Measurements from ENCODE around the gene ZNF444. TPM values are rescaled to one million over a fixed set of nuclear protein-coding genes. Genes with fewer than 3 reads are reported as not detected.

ZNF444 gene
- polyA plus RNA-seq, 1 donor (not counting 4 experiments of a cell fraction or from before 2014, with no cell fraction given): 9.1 TPM

DNA sequence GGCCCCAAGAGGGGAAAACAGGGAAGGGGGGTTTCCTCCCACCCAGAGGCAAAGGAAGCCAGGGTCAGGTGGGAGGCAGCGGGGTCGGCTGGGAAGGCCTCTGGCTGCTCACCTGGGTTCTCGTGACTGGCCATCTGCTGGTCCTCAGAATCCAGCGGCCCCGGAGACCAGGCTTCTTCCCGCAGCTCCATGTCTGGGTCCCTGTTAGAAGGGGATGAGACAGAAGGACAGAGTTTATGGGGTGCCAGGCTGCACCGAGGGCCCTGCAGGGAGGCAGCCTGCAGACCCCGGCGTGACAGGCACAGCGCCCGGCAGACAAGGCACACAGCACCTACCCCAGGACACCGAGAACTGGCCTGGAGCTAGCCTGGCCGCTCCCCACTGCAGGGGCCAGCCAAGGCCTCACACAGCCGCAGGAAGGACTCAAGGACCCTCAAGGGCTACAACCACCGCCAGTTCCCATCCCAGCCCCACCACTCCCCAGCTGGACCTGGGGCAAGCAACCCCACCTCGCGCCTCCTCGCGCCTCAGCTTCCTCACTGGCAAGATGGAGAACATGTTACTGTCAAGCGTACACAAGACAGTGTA, 38.0 kb upstream of the ZNF444 start:
- Histone ChIP-seq H3K9me1 (ENCODE audit: control insufficient read depth, extremely low read depth, insufficient read depth, low read length) (no peaks in the 10 kb centered on the region), H3K36me3 (ENCODE audit: control insufficient read depth in 2 of 2, extremely low read depth in 1 of 2, insufficient read depth in 2 of 2, low read length in 2 of 2) (peaks cover 8 to 19% of the 10 kb centered on the region in 2 experiments), H3K9me3 (ENCODE audit: control insufficient read depth, low read depth, low read length) (no peaks in the 10 kb centered on the region), H3K9ac (ENCODE audit: control insufficient read depth, extremely low read depth, insufficient read depth, low read length) (no peak overlapping the region), H2AFZ (ENCODE audit: control insufficient read depth, low read length) (no peak overlapping the region), H3K4me3 (ENCODE audit: control insufficient read depth in 2 of 3, extremely low read depth in 1 of 3, insufficient read depth in 2 of 3, low read depth in 1 of 3, low read length in 3 of 3) (no peak overlapping the region), H3K27ac (ENCODE audit: control insufficient read depth, insufficient read depth, low read length) (no peak overlapping the region), H3K27me3 (ENCODE audit: control insufficient read depth, extremely low read depth, insufficient read depth, low read length) (no peaks in the 10 kb centered on the region), H3K4me2 (ENCODE audit: control insufficient read depth, extremely low read depth, insufficient read depth, low read depth, low read length) (no peak overlapping the region), H3K4me1 (ENCODE audit: control insufficient read depth, extremely low read depth, insufficient read depth, low read length) (peaks cover 3% of the 10 kb centered on the region), H4K20me1 (ENCODE audit: control insufficient read depth, extremely low read depth, insufficient read depth, low read length) (peaks cover 17% of the 10 kb centered on the region), H3K79me2 (ENCODE audit: control insufficient read depth, insufficient read depth, low read length) (peaks cover 76% of the 10 kb centered on the region)
- DNase-seq (ENCODE audit: low read depth, low spot score) (no peak), FAIRE-seq (no peak)
- TF ChIP-seq EZH2 (IDR thresholded peaks at IDR 0.05; ENCODE audit: low read length): no peak
- TF ChIP-seq, protein P1, sequence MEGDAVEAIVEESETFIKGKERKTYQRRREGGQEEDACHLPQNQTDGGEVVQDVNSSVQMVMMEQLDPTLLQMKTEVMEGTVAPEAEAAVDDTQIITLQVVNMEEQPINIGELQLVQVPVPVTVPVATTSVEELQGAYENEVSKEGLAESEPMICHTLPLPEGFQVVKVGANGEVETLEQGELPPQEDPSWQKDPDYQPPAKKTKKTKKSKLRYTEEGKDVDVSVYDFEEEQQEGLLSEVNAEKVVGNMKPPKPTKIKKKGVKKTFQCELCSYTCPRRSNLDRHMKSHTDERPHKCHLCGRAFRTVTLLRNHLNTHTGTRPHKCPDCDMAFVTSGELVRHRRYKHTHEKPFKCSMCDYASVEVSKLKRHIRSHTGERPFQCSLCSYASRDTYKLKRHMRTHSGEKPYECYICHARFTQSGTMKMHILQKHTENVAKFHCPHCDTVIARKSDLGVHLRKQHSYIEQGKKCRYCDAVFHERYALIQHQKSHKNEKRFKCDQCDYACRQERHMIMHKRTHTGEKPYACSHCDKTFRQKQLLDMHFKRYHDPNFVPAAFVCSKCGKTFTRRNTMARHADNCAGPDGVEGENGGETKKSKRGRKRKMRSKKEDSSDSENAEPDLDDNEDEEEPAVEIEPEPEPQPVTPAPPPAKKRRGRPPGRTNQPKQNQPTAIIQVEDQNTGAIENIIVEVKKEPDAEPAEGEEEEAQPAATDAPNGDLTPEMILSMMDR (optimal IDR thresholded peaks at IDR 0.05 in 1 of 3, IDR thresholded peaks at IDR 0.05 in 1 of 3, conservative IDR thresholded peaks at IDR 0.05 in 1 of 3; ENCODE audit: extremely low read depth in 1 of 3, insufficient read depth in 2 of 3, low read length in 3 of 3): no peak
- dilution Hi-C loops (cut with MboI; ENCODE audit: extremely low pct_ligation_motif_present, low sequenced_read_pairs): no loop called here

DNA sequence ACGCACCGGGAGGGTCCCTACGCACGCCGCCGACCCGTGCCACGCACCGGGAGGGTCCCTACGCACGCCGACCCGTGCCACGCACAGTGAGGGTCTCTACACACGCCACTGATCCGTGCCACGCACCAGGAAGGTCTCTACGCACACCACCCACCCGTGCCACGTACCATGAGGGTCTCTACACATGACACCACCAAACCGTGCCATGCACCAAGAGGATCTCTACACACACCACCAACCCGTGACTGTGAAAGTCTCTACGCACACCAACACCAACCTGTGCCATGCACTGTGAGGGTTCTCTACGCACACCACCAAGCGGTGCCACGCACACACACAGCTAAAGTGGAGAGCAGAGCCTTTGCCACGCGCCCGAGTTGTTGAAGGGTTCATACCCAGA, 36.7 kb upstream of the ZNF444 start:
- H4K20me1 ChIP-seq (ENCODE audit: control insufficient read depth, extremely low read depth, insufficient read depth, low read length): peaks cover 27% of the 10 kb centered on the region
- H3K79me2 ChIP-seq (ENCODE audit: control insufficient read depth, insufficient read depth, low read length): peaks cover 81% of the 10 kb centered on the region
- peaks cover 15% of the 10 kb centered on the region for H3K4me1 ChIP-seq (ENCODE audit: control insufficient read depth, extremely low read depth, insufficient read depth, low read length)
- TF ChIP-seq EZH2 (IDR thresholded peaks at IDR 0.05; ENCODE audit: low read length): no peak
- TF ChIP-seq, protein P1 (optimal IDR thresholded peaks at IDR 0.05 in 1 of 3, IDR thresholded peaks at IDR 0.05 in 1 of 3, conservative IDR thresholded peaks at IDR 0.05 in 1 of 3; ENCODE audit: extremely low read depth in 1 of 3, insufficient read depth in 2 of 3, low read length in 3 of 3): no peak
- H3K36me3 ChIP-seq (ENCODE audit: control insufficient read depth in 2 of 2, extremely low read depth in 1 of 2, insufficient read depth in 2 of 2, low read length in 2 of 2): peaks cover 12 to 17% of the 10 kb centered on the region in 2 experiments
- DNase-seq (ENCODE audit: low read depth, low spot score) (no peak), FAIRE-seq (no peak)
- dilution Hi-C loops (cut with MboI; ENCODE audit: extremely low pct_ligation_motif_present, low sequenced_read_pairs): no loop called here
- H3K27ac ChIP-seq (ENCODE audit: control insufficient read depth, insufficient read depth, low read length): no peak overlapping the region
- H3K9me1 ChIP-seq (ENCODE audit: control insufficient read depth, extremely low read depth, insufficient read depth, low read length): no peaks in the 10 kb centered on the region
- H3K4me2 ChIP-seq (ENCODE audit: control insufficient read depth, extremely low read depth, insufficient read depth, low read depth, low read length): no peak overlapping the region
- H3K9ac ChIP-seq (ENCODE audit: control insufficient read depth, extremely low read depth, insufficient read depth, low read length): no peak overlapping the region
- H3K9me3 ChIP-seq (ENCODE audit: control insufficient read depth, low read depth, low read length): no peaks in the 10 kb centered on the region
- no peak overlapping the region for H3K4me3 ChIP-seq (ENCODE audit: control insufficient read depth in 2 of 3, extremely low read depth in 1 of 3, insufficient read depth in 2 of 3, low read depth in 1 of 3, low read length in 3 of 3)
- H3K27me3 ChIP-seq (ENCODE audit: control insufficient read depth, extremely low read depth, insufficient read depth, low read length): no peaks in the 10 kb centered on the region
- no peak overlapping the region for H2AFZ ChIP-seq (ENCODE audit: control insufficient read depth, low read length)

All from keratinocyte (primary cell).